Limb (tissue), 2 donors: ENCODE data around the gene LRRC4B.
A peak's percentile ranks its signal among the peaks of the same experiment; 100 is the strongest.

Experiments
- DNase-seq, 2 donors: peaks; one replicate each; pipeline ENCODE4 v3.0.0-alpha.2; 2016; ENCODE audit errors: extremely low spot score in 2 of 2

Gene LRRC4B

GRCh38 chr19:50520822-50521465, 47.3 kb downstream of the LRRC4B start:
- DNase-seq = no peak

GRCh38 chr19:50519006-50519575, 49.1 kb downstream of the LRRC4B start:
- no peak for DNase-seq

GRCh38 chr19:50518091-50519005, 49.9 kb downstream of the LRRC4B start:
- no peak for DNase-seq

- DNase-seq = no peak
Measured at GRCh38 chr19:50517704-50518075, 50.5 kb downstream of the LRRC4B start.

DNA sequence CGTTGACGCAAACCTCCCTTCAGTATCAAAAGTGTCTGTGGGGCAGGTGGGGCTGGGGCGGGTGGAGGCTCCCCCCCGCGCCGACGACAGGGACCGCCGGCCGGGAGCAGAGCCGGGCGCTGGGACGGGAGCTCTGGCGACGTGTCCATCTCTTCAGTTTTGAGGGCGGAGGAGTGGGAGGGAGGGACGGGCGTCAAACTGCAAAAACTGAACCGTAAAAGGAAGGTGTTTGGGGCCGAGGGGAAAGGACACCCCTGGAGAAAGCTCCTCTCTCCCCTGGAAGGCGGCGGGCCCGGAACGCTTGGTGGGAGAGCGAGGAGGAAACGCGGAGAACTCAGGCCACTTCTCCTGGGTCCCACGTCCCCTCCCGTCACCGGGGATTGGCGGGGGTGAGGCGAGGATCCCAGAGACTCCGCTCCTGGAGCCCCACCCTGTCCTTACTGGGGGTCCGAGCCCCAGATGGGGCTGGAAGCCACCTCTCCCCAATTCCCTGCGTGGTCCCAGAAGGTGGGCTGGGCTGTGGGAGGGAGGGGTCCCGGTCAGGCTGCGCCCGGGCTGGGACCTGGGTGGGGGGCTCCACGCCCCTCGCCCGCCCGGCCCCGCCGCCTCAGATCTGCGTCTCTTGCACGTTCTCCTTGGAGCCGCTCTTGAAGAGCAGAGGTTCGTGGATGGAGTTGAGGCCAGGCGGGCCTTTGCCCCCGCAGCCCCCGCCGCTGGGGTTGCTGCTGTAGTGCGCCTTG, 51.1 kb downstream of the LRRC4B start:
- no peak for DNase-seq

DNA sequence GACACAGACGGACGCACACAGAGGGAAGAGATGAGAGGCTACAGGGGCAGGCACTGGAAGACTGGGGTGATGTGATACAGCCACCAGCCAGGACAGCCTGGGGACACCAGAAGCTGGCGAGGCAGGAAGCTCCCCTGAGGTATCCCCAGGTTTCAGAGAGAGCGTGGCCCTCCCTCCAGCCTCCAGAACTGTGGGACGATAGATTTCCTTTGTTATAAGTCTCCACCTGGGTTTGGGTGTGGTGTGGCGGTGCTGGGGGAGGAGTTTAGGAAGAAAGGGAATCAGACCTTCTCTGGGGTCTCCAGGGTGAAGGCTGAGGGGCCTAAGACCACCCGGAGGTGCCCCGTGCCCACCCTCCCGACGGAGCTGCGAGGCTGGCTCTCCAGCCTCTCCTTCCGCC, 51.8 kb downstream of the LRRC4B start:
- no peak for DNase-seq

DNA sequence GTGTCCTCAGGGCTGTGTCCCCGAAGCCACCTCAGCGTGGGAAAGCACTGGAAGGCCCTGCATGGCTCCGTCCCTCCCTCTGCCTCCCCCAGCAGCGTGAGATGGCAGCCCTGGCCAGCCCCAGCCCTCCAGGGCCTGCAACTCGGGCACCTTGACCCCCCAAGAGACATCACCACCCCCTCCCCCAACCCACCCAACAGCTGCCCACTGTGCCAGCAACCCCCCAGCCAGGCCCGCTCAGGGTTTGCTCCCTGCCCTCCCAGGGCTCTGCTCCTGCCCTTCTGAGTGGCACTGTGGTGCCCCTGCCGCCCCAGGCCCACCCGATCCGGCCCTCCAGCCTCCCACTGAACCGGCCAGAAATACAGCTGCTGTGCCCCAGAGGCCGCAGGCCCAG, 53.1 kb downstream of the LRRC4B start:
- no peak for DNase-seq

DNA sequence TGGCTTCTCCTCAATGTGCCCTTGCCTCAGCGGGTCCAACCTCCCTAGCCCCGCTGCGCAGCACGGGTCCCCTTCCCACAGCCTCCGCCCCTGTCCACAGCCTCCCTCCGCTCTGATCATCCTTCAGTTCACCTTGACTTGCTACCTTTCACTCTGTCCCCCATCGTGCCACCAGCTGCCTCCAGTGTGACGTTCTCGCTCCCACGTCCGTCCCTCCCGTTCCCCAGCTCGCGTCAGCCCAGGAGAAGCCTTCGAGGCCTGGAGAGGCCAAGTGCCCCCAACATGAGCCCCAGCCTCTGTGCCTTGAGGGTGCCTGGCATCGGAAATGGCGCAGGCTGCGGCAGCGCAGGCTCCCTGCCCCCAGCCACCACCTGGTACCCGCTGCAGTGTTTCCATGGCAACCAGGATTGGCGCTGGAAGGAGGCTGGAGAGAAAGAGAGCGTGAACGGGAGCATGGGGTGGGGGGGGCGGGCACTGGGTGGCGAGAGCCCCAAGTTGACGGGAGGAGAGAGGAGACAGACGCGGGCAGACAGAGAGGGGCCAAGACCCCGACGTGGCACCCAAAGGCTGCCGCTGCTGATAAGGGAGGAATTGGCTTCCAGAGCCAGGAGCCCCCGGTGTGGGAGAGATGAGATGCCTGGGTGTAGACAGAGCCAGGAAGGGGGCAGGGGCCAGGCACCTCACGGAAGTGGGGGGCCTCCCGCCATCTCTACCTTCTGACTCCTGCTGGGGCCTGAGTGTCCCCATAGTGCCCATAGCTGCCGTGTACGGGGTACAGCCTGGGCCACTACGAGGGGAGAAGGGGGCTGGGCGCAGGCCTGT, 53.7 kb downstream of the LRRC4B start:
- DNase-seq = peak in 1 of 2 donors; percentile 77

- DNase-seq = no peak
Measured at GRCh38 chr19:50513746-50514345, 54.4 kb downstream of the LRRC4B start, which contains the start of gene ASPDH. Gene ASPDH, minus strand, starts transcription at chr19:50513913. Its CDS starts 90 bp downstream, at chr19:50513823.

DNA sequence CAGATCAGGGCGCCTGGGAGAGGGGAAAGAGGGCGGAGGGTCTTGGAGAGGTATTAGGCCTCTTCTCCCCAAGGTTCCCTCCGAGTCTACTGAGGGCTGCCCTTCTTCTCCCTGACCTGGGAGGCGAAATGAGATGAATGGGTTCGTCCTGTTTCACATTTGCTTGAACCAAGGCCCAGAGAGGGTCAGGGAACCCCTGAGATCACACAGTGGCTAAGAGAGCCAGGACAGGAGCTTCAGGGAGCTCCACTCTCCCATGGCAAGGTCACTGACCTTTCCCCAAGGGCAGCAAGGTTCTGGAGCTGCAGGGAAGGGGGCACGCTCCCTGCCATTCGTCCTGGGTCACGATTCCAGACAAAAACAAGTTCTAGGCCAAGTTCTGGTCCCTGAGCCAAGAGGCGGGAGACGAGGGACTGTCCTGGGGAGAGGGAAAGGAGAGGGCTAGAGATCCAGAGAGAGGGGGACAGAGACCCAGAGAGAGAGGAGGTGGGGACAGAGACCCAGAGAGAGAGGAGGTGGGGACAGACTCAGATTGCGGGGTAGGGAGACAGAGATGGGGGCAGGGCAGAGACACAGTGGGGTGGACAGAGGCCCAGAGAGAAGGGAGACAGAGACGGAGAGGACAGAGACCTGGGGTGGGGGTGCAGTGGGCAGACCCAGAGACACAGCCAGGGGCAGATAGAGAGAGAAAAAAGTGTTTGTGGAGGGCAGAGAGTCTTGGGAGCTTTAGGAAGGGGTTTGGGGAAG, 55.1 kb downstream of the LRRC4B start:
- no peak for DNase-seq

DNA sequence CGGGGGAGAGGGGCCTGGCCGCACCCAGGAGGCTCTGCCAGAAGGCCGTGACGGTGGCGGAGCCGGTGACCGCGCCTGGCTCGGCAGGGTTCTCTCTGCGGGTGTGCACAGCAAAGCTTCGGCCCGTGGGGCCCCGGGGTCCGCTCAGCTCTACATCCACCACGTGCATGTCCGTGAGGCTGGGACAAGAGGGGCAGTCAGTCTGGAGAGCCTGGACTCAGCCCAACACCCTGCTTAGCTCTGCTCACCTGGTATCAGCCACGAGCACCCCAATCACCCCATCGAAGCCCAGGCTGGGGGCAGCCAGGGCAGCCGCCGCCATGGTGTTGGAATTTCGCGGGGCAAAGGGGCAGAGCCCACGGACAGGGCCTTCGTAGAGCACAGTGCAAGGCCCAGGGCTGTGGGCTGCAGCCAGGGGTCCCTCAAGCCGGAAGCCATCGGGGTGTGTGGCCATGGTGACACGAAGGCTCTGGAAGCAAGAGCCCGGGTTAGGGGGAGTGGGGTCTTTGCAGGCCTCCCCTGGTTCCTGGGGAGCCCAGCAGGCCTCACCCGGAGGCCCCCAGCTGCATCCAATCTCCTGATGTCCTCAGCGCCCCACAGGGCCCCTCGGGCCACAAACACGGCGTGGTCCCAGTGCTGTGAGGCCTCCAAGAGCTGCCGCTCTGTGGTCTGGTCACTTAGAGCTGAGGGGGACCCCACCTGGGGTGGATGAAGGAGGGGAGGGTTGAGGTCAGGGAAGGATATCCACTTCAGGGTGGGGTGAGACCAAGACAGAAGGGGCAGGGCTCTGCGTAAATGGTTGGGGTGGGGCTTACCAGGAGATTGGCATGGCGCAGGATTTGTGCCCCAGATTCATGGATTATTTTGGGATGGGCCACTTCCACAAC, 55.9 kb downstream of the LRRC4B start:
- DNase-seq = no peak

DNA sequence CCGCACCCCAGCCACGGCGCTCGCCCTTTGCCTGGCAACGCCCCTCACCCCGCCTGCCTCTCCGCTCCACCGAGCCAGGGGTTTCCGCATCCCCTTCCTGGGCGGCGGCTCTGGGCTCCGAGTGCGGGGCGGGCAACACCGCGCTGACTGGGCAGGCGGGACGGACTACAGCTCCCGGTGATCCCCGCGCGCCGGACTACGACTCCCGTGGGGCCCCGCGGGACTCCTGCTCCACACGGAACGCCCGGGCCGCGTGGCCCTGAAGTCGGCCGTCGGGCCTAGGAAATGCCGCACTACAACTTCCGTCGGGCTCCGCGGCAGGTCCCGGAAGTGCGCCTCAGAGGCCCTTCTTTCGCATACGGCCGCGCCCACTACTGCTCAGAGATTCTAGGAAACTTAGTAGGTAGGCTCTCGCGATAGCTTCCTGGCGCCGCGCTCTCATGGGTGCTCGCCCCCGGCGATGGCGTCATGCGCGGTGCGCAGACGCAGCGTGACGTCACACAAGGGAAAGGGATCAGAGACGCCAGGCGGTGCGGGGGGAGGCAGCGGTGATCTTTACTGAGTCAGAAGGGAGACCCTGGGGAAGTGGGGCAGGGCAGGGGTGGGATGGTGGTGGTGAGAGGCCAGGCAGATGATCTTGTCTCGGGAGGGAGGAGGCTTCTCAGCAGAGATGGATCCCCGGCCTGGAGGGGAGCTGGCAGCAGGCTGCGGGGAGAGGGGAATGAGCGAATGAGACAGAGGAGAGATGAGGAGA, 57.0 kb downstream of the LRRC4B start, which contains the start of gene JOSD2:
JOSD2 (minus strand) TSS at position 123 of the 754 bp plus-strand sequence. CDS start 760 bp downstream, outside the sequence.
- DNase-seq = peak; percentile 99

DNA sequence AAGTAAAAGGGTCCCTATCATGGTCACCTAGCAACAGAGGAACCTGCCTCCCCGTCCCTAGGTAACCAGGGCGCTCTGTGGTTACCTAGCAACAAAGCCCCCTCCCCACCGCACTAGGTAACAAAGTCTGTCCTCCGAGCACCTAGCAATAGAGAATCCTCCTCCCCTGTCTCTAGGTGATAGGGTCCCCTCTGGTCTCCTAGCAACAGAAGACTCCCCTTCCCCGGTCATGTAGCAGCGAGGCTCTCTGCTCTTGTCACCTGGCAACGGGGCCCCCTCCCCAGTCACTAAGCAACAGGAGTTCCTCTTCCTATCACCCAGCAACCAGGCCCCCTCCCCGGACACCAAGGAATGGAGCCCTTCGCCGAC, 57.6 kb downstream of the LRRC4B start:
- no peak for DNase-seq

- peak in 1 of 2 donors; percentile 68 for DNase-seq
Measured at GRCh38 chr19:50510121-50510670, 58.0 kb downstream of the LRRC4B start.

DNA sequence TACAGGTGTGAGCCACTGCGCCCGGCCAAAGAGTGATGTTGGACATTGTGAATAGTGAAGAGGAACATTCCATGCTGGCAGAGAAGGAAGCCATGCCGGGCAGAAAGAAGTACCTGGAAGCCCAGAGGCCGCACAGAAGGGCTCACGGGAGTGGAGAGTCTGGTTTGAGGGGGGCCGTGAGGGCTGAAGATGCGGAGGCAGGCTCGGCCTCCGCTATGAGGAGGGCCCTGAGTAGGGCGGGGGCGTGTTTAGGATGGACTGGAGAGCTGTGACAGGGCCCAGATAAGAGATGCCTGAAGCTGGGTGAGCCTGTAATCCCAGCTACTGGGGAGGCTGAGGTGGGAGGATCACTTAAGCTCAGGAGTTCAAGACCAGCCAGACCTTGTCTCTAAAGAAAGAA, 58.9 kb downstream of the LRRC4B start:
- no peak for DNase-seq

DNA sequence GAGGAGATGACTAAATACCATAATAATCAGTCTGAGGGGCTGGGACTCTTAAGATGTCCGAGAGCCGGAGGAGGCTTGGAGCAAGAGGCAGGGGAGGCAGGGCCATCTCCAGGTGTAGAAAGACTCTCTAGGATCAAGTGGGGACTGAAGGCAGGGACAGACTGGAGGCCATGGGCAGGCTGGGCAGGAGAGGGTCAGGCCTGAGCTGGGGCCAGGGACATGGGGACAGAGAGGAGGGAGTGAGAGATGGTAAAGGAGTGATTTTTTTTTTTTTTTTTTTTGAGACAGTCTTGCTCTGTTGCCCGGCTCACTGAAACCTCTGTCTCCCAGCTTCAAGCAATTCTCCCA, 59.4 kb downstream of the LRRC4B start:
- DNase-seq = no peak

DNA sequence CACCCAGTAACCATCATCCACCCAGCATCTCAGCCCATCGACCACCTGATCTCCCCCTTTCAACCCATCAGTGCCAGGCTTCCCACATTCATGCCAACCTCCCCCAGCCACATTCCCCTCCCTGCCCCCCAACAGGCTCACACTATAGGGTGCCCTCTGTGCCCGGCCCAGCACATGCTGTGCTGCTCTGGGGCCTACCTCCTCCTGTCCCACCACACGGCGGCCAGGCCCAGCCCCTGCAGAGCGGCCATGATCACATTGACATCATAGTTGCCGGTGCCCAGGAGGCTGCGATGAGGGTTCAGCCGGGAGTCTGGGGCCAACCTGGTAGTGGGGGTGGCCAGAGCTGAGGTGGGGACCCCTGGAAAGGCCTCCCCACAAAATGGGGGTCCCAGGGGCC, 60.9 kb downstream of the LRRC4B start:
- DNase-seq = no peak

GRCh38 chr19:50506700-50507099, 61.5 kb downstream of the LRRC4B start:
- no peak for DNase-seq
